ENCODE results near the gene ALDH1B1. TPM values are rescaled to one million over a fixed set of nuclear protein-coding genes. Genes with fewer than 3 reads are reported as not detected.
A peak's percentile ranks its signal among the peaks of the same experiment; 100 is the strongest.
"Not testable (repeated sequence)": the region's sequence is repeated elsewhere in the genome, so short reads cannot be mapped to it uniquely, and the experiment has no call there.

The ALDH1B1 gene
- total RNA-seq, 2 donors from 2014 or later = 195 to 229 TPM

DNA sequence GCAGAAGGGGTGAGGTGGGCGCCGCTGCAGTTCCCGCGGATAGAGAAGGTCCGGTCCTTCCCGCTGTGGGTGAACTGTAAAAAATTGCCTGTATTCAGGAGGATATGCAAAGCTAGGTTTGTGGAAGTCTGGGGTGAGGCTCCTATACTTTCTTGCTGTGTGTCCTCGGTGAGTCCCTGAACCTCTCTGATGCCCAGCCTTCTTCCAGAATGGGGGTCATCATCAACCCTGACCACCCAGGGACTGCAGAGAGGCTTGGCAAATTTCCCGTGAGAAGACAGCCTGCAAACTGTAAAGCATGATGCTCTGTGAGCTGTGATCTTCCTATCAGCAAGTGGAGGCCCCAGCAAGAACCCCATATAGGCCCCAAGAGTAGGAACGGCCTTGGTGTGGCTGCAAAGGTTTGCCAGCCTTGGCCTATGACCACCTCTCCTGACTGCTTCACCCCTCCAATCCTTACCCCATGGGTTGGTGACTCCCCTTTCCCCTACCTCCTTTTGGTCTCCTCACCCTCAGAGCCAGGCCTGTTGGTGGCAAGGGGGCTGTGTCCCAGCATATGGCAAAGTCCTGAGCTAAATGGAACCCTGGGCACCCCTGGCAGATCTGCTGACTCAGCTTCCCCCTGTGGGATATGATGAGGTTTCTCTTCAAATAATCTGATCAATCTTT, 760 bp downstream of the ALDH1B1 start:
- TF ChIP-seq, protein P1, sequence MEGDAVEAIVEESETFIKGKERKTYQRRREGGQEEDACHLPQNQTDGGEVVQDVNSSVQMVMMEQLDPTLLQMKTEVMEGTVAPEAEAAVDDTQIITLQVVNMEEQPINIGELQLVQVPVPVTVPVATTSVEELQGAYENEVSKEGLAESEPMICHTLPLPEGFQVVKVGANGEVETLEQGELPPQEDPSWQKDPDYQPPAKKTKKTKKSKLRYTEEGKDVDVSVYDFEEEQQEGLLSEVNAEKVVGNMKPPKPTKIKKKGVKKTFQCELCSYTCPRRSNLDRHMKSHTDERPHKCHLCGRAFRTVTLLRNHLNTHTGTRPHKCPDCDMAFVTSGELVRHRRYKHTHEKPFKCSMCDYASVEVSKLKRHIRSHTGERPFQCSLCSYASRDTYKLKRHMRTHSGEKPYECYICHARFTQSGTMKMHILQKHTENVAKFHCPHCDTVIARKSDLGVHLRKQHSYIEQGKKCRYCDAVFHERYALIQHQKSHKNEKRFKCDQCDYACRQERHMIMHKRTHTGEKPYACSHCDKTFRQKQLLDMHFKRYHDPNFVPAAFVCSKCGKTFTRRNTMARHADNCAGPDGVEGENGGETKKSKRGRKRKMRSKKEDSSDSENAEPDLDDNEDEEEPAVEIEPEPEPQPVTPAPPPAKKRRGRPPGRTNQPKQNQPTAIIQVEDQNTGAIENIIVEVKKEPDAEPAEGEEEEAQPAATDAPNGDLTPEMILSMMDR (IDR thresholded peaks at IDR 0.05) = no peak
- peak overlapping the region; percentile 93 for H3K4me3 ChIP-seq
- no peaks in the 10 kb centered on the region for H3K9me3 ChIP-seq
- H3K27ac ChIP-seq = peak overlapping the region; percentile 99 to 100
- DNase-seq (ENCODE audit: low spot score) (no peak), ATAC-seq (ENCODE audit: insufficient number of reproducible peaks, low FRiP score, low read depth) (no peak)
- peaks cover 33% of the 10 kb centered on the region for H3K36me3 ChIP-seq
- no peaks in the 10 kb centered on the region for H3K27me3 ChIP-seq (replicated peaks; ENCODE audit: insufficient read depth)
- peaks cover 41 to 86% of the 10 kb centered on the region in 2 donors for H3K4me1 ChIP-seq (ENCODE audit: control insufficient read depth in 1 of 2, low read depth in 2 of 2)

DNA sequence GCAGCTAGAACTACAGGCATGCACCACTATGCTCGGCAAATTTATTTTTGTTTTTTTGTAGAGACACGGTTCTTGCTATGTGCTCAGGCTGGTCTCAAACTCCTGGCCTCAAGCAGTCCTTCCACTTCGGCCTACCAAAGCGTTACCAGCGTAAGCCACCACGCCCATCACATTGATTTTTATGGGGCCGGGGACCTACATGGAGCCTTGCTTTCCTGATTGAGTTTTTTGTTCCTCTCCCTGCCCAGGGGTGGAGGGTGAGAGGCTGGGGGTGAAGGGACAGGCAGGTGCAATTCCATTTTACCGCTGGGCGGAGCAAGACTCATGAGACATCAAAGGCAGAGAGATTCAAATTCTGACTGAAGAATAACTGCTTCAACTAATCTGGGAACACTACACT, 1.9 kb downstream of the ALDH1B1 start:
- H3K27me3 ChIP-seq (replicated peaks; ENCODE audit: insufficient read depth) = no peaks in the 10 kb centered on the region
- TF ChIP-seq, protein P1 (IDR thresholded peaks at IDR 0.05) = no peak
- no peak for DNase-seq (ENCODE audit: low spot score)
- peaks cover 44% of the 10 kb centered on the region for H3K36me3 ChIP-seq
- H3K27ac ChIP-seq = peak overlapping the region; percentile 99 to 100
- H3K4me1 ChIP-seq (ENCODE audit: control insufficient read depth in 1 of 2, low read depth in 2 of 2) = peaks cover 39 to 86% of the 10 kb centered on the region in 2 donors
- H3K9me3 ChIP-seq = no peaks in the 10 kb centered on the region
- ATAC-seq (ENCODE audit: insufficient number of reproducible peaks, low FRiP score, low read depth) = no peak
- peak overlapping the region; percentile 93 for H3K4me3 ChIP-seq

DNA sequence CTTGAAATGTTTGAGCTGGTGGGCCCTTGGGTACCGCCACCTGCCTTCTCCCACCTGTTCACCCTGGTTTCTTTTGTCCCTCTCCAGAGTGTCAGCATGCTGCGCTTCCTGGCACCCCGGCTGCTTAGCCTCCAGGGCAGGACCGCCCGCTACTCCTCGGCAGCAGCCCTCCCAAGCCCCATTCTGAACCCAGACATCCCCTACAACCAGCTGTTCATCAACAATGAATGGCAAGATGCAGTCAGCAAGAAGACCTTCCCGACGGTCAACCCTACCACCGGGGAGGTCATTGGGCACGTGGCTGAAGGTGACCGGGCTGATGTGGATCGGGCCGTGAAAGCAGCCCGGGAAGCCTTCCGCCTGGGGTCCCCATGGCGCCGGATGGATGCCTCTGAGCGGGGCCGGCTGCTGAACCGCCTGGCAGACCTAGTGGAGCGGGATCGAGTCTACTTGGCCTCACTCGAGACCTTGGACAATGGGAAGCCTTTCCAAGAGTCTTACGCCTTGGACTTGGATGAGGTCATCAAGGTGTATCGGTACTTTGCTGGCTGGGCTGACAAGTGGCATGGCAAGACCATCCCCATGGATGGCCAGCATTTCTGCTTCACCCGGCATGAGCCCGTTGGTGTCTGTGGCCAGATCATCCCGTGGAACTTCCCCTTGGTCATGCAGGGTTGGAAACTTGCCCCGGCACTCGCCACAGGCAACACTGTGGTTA, 3.3 kb downstream of the ALDH1B1 start:
- Histone ChIP-seq H3K27ac (peak overlapping the region; percentile 99 to 100), H3K27me3 (replicated peaks; ENCODE audit: insufficient read depth) (no peaks in the 10 kb centered on the region), H3K9me3 (no peaks in the 10 kb centered on the region), H3K36me3 (peaks cover 45% of the 10 kb centered on the region), H3K4me3 (peak overlapping the region; percentile 22), H3K4me1 (ENCODE audit: control insufficient read depth in 1 of 2, low read depth in 2 of 2) (peaks cover 34 to 79% of the 10 kb centered on the region in 2 donors)
- no peak for ATAC-seq (ENCODE audit: insufficient number of reproducible peaks, low FRiP score, low read depth)
- DNase-seq (ENCODE audit: low spot score) = no peak
- TF ChIP-seq, protein P1 (IDR thresholded peaks at IDR 0.05) = no peak

DNA sequence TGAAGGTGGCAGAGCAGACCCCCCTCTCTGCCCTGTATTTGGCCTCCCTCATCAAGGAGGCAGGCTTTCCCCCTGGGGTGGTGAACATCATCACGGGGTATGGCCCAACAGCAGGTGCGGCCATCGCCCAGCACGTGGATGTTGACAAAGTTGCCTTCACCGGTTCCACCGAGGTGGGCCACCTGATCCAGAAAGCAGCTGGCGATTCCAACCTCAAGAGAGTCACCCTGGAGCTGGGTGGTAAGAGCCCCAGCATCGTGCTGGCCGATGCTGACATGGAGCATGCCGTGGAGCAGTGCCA, 3.8 kb downstream of the ALDH1B1 start:
- TF ChIP-seq, protein P1 (IDR thresholded peaks at IDR 0.05) = no peak
- no peak for DNase-seq (ENCODE audit: low spot score)
- no peaks in the 10 kb centered on the region for H3K27me3 ChIP-seq (replicated peaks; ENCODE audit: insufficient read depth)
- H3K36me3 ChIP-seq = peaks cover 45% of the 10 kb centered on the region
- no peak for ATAC-seq (ENCODE audit: insufficient number of reproducible peaks, low FRiP score, low read depth)
- no peak overlapping the region for H3K4me3 ChIP-seq
- H3K9me3 ChIP-seq = no peaks in the 10 kb centered on the region
- H3K4me1 ChIP-seq (ENCODE audit: control insufficient read depth in 1 of 2, low read depth in 2 of 2) = peaks cover 34 to 74% of the 10 kb centered on the region in 2 donors
- peak overlapping the region; percentile 41 to 100 for H3K27ac ChIP-seq

DNA sequence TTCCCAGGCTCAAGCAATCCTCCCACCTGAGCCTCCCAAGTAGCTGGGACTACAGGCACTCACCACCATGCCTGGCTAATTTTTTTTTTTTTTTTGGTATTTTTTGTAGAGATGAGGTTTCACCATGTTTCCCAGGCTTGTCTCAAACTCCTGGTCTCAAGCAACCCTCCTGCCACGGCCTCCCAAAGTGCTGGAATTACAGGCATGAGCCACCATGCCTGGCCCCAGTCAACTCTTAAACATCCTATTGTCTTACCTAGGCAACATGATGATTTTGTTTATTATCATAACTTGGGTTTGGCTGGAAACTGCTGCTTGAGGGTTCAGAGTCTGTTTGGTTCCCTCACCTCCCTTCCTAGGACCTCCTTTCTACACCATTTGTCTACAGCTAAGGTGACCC, 6.7 kb downstream of the ALDH1B1 start:
- H3K4me1 ChIP-seq (ENCODE audit: control insufficient read depth in 1 of 2, low read depth in 2 of 2) = peaks cover 23 to 56% of the 10 kb centered on the region in 2 donors
- peaks cover 45% of the 10 kb centered on the region for H3K36me3 ChIP-seq
- DNase-seq (ENCODE audit: low spot score); H3K4me3 ChIP-seq; H3K27me3 ChIP-seq (replicated peaks; ENCODE audit: insufficient read depth); H3K9me3 ChIP-seq; ATAC-seq (ENCODE audit: insufficient number of reproducible peaks, low FRiP score, low read depth): not testable (repeated sequence)
- peak overlapping the region; percentile 8 to 33 for H3K27ac ChIP-seq

Data from thoracic aorta (tissue), 2 donors.